CD4-positive, alpha-beta T cell treated with Interleukin-2 at 100 ng/mL for 4 hours (primary cell): ENCODE results near the gene ADAMTSL2.

Experiments used
- DNase-seq: peaks from one replicate; pipeline ENCODE4 v3.0.0-alpha.2; 2020; ENCODE audit warnings: low spot score

Gene ADAMTSL2

DNA sequence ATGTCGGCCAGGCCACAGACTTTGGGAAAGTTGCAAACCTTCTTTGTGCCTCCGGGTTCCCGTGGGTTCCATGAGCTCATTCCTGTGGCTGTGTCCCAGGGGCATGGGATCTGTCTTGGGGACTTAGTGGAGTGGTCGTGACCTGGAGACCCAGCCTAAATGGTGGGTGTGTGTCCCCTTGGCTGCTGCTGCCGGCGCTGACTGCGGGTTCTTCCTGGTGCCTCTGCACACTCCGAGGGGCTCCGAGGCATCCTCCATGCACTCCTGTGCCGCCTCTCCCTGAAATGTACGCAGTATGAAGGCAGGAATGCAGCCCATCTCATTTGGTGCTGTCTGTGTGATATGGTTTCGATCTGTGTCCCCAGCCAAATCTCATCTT, 34.6 kb upstream of the ADAMTSL2 start:
- no peak for DNase-seq

DNA sequence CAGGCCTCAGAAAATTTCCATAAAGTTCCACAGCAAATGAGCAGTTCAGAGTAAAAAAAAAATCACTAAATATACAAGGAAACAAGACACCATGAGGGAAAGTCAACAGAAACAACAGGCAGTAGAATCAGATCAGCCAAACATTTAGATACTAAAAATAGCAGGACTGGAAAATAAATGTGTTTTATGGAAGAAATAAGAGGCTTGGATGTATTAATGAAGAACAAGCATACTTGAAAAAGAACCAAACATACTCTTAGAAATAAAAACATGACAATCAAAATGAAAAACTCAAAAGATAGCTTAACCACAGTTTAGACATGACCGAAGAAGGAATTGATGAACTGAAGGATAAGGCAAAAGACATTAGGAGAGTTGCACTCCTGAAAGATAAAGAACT, 32.4 kb upstream of the ADAMTSL2 start:
- no peak for DNase-seq

DNA sequence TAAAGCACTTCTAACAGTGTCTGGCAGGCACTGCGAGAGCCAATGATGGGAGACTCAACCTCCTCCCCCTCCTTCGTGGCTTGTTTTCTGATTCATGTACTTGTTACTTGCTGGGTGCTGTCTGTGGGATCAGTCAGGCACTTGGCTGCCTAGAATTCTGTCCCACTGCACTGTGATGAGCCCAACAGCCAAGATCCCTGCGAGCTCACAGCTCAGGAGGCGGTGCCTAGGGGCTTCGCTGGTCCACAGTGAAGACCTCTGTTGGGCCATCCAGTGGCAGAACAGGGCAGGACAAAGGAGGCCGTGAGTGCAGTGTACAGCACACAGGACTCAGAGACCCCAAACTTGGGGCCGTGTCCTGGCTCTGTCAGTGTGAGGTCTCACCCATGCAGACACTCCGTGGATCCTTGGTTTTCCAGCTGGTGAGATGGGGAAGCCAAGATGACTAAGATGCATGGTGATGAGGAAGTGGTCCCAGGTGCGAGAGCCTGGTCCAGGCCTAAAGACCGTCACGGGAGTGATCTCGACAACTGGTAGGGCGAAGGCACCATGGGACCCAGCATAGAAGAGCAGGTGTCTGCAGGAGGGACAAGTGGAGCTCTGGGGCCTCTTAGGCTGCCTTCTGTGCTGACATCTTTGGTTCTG, 29.2 kb upstream of the ADAMTSL2 start:
- DNase-seq: no peak

DNA sequence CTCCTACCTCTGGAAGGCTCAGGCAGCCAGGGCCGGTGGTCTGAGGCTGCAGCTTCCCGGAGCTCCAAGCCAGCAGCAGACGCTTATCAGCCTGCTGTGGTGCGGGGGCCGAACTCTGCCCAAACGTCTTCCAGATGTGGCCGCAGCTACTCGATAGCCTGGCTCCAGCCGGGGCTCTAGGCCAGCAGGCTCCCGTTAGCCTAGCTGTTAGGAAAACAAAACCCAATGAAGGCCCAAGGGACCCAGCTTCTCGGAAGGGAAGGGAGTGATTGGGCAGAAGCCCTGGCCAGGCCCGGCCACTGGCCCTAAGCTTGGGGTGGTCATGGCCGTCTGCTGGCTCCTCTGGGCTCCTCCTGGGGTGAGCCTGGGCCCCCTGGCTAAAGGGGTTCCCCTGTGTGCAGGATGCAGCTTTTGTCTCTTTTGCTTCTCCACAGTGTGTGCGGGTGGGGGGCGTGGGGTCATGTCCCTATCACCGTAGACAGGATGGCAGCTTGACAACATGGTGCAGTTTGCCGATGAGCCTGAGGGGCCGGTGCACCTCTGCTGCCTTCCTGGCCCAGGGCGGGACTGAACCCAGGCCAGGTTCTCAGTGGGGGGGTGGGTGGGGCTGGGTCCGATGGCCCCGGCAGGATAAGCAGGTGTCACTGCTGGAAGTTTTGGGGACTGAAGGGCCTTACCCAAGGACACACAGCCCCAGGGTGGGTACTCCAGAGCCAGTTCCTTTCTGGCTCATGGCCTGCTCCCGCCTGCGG, 28.4 kb upstream of the ADAMTSL2 start:
- DNase-seq: no peak

DNA sequence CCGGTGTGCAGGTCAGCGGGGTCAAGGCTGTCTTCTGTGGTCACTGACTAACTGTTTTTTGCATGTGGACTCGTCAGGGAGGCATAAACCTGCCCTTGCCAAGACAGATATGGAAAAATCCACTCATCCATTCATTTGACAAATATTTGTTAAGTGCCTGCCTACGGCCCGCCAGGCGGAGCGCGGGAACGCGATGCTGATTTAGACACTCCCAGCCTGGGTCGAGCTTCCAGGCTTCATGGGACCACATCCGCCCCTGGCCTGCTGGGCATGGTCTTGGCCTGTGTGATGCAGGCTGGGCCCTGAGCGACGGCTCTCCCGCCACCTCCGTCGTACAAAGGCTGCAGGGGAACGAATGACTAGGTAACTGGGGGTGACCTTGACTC, 27.9 kb upstream of the ADAMTSL2 start:
- no peak for DNase-seq

DNA sequence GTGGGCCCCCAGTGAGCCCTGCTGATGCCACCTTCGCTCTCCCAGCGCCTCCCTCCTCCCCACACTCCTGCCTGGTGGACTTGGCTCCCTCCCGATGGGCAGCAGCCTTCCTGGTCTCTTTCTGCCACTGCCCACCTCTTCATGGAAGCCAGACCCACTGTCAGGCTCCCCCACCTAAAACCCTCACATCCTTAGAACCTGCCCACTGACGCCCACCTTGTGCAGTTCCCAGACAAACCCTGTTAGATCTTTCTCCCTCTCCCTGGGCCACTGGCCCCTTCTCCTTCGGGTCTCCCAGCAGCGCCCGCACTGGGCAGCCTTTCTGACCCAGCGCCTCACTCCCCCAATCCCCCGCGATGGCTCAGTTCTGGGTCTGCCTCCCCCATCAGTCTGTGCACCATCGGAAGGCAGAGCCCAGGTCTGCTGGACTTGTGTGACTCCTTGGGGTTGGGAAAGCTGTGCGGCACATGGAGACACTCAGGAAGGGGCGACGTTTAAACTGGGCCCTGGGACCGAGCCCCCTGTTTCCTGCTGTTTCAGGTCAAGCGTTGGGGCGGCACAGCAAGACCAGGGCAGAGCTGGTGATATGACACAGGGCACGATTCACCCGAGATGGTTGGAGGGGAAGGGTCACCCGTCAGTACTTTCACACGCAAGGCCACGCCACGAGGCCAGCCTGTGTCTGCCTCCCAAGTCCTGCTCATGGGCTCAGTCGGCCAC, 27.1 kb upstream of the ADAMTSL2 start:
- no peak for DNase-seq

DNA sequence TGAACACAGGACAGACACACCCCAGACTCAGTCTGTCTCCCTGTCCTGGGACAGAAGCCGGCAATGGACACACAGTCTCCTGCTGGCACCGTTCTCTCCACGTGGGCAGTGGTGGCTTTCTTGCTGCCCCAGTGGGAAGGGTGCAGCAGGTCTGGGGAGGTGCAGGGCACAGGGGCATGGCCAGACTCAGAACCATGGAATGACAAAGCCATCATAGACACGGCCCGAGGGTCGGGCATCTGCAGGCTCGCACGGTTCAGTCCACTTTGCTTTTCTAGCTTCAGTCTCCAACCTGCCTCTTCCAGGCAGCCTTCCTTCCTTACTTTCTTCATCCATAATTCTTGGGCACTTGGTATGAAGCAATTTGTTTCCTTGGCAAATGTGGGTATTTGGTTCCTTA, 26.5 kb upstream of the ADAMTSL2 start:
- DNase-seq: no peak

DNA sequence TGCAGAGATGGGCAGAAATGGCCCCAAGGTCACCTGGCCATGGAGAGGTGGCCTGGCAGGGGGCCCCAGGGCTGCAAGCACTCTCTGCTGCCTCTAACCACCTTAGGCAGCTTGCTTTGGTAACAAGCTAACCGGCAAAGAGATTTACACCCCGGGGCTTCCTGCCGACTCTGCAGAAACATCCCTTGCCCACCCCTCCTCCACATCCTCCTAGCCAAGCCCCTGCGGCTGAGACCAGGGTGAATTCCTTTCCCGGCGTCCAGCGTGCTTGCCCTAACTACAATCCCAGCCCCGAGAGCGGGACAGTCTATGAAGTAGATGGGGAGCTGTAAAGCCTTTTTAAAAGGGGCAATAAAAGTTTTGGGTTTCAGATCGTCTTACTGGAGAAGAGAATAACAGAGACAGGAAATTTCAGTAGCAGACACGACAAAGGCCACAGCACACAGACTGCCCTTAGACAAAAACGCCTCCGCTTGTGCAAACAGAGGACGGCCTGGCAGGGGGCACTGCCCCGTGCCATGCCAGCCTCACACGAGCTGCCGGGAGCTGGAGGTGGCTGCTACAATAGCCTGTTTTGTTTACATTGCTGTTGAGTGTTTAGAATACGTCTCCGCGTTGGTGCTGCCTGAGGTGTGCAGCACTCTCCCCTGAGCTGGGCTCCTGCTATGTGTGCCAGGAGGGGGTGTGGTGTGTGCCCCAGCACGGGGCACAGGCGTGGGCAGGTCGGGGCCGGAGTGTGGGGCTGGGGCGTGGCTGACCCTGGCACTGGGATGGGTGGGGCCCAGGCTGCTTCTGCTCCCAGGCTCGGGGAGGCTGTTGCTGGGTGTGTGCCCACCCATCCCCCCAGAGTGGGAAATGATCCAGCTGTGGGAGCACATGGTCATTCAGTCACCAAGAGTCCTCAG, 25.1 kb upstream of the ADAMTSL2 start:
- peak; percentile 7 for DNase-seq

DNA sequence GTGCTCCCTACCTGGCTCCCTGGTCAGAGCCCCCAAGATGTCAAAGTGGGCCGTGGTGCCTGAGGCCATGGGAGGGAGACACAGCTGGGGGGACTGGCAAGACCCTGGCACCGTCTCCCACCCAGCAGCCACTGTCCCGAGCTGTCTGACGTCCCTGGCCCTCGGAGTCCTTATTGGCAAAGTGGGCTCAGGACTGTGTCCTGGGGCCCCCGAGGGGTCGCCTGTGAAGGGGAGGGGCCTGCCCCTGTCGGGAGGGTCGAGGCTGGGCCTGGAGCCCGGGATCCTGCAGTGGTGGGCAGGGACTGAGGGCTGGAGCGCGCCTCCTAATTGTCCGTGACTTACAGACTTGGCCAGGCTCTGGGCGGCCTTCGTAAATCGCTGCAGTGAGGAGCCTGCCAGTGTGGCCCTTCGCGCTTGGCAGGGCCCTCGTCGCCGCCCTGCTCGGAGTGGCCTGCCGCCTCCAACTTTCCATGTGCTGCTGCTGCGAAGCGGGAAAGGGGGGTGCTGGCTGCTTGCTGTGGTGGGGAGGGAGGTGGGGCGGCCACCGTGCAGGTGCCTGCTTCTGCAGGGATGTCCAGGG, 23.5 kb upstream of the ADAMTSL2 start:
- DNase-seq: no peak

DNA sequence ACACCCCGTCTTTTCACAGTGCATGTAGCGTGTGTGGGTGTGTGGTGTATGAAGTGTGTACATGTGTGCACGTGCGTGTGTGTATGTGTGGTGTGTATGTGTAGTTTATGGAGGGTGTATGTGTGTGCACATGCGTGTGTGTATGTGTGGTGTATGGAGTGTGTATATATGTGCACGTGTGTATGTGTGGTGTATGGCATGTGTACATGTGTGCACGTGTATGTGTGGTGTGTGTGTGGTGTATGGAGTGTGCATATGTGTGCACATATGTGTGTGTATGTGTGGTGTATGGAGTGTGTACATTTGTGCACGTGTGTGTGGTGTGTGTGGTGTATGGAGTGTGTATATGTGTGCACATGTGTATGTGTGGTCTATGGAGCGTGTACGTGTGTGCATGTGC, 22.9 kb upstream of the ADAMTSL2 start:
- DNase-seq: no peak

DNA sequence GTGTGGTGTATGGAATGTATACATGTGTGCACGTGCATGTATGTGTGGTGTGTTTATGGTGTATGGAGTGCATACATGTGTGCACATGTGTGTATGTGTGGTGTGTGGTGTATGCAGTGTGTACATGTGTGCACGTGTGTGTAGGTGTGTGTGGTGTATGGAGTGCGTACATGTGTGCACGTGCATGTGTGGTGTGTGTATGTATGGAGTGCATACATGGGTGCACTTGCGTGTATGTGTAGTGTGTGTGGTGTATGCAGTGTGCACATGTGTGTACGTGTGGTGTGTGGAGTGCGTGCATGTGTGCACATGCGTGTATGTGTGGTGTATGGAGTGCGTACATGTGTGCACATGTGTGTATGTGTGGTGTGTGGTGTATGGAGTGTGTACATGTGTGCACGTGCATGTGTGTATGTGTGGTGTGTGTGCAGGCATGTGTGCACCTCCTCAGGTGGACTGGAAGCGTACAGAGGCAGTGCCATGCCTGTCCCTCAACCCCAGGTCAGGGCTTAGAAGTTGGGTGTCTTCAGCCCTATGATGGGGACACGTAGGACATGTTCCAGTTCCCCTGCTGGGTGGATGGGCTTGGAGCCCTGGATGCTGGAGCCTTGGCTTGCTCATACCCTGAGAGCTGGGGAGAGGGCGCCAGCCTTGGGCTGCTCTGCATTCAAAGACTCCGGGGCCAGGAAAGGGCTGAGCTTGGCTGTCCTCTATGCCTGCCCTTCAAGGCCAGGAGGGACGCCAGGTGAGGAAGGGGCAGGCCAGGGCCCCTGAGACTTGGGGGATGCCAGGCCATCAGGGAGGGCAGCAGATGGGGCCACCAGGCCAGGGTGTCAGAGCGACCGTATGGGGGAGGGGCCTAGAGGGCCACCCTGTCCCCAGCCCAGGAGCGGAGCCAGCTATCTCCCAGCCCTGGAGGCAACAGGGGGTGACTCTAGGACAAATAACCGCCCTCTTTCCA, 22.0 kb upstream of the ADAMTSL2 start:
- no peak for DNase-seq

DNA sequence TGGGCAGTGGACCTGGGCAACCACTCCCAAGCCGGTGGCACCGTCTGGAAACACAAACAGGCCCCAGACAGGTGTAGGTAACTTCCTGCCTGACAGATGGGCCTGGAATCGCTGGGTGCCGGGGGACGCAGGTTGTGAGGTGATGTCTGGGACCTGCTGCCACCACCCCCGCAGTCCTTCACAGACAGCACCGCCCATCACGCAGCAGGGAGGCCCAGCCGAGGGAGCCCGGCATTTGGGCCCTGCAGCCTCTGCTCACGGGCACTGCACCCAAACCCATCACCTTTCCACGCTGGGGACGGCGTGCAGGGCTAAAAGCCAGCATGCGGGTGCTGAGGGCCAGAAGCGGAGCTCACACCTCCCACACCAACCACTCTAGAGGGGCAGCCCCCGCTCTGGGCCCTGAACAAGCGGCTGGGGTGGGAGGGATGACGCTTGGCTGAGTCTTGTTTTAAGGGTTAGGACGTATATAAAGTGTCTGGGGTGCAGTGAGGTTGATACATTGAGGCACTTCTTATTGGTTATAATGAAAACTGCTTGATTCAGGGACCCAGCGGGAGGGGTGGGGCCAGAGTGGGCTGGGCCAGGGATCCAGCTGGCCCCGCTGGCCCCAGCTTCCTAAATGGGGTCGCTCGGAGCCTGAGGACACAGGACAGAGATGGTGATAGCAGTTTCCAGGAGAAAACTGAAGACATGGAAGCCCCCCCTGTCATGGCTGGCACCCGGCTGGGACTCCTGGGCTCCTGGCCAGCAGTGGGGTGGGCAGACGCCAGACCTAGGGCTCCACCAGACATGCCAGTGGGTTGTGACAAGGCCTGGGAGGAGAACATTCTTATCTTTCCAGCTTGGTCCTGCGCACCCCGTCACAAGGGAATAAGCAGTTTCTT, 21.0 kb upstream of the ADAMTSL2 start:
- DNase-seq: no peak

DNA sequence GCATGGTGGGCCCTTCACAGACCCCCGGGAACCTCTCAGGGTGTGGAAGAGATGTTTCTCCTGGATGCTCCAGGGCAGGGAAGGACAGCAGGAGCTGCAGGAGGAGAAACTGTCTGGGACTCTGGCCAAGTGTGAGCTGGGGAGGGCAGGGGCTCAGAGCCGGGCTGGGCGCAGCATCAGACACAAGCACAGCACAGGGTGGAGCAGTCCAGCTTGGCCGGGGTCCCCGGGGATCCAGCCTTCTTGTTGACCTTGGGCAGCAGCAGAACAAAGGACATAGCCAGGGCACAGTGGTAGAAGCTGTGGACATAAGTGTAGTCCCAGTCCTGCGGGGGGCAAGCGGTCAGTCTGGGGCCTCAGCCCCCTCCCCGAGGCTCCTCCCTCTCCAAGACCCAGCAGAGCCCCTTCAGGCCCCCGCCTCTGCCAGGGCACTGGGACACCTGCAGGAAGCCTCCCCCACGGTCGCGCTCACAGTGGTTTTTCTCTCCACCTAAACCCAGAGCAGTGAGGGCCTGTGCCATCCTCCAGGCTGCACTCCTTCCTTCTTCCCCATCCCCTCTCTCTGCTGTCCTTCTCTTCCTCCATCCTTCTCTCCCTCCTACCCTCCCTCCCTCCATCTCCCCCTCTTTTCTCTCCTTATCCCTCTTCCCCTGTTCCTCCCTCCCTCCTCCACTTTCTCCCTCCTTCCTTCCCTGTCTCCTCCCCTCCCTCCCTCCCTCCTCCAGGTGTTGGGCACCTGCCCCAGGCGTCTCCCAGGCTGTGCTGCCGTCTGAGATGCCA, 19.9 kb upstream of the ADAMTSL2 start:
- no peak for DNase-seq

DNA sequence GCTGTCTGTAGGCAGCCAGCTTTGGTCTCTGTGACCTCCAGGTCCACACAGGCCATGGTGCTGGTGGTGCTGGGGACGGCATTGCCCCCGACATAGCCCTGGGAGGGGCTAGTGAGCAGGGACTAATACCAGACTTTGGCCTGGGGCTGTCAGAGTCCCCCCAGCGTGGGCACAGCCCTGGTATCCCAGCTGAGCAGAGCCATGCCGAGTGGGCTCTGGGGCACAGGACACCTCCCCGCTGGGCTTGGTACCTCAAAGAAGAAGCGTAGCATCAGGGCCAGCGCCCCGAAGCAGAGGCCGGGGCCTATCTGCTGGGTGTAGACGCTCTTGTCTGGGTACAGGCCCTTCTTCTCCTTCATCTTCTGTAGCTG, 19.3 kb upstream of the ADAMTSL2 start:
- DNase-seq: no peak

DNA sequence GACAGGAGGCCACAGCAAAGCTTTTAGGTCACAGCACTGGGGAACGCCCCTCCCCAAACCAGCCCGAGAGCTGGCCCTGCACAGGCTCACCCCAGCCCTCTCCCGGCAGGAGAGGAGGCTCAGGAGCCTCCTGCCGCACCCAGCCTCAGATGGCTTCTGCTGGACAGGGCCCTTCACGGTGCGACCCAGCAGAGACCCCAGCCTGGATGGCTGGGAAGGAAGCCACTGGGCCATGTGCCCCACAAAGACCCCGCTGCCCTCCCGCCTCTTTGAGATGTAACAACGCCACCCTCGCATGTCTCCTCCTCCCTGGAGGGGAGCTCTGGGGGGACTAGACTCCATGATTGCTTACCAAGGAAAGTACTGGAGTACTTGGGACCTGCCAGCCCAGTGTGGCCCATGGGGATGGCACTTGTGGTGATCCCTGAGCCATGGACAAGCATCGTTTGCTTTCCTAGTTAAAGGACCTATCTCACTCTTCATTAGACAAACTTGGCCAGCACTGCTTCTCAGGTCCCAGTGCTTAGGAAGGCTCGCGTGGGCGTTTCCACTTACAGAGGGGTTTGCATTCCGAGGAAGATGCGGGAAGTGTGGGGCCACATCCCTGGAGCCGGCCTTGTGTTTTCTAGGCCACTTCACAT, 18.8 kb upstream of the ADAMTSL2 start:
- DNase-seq: no peak

DNA sequence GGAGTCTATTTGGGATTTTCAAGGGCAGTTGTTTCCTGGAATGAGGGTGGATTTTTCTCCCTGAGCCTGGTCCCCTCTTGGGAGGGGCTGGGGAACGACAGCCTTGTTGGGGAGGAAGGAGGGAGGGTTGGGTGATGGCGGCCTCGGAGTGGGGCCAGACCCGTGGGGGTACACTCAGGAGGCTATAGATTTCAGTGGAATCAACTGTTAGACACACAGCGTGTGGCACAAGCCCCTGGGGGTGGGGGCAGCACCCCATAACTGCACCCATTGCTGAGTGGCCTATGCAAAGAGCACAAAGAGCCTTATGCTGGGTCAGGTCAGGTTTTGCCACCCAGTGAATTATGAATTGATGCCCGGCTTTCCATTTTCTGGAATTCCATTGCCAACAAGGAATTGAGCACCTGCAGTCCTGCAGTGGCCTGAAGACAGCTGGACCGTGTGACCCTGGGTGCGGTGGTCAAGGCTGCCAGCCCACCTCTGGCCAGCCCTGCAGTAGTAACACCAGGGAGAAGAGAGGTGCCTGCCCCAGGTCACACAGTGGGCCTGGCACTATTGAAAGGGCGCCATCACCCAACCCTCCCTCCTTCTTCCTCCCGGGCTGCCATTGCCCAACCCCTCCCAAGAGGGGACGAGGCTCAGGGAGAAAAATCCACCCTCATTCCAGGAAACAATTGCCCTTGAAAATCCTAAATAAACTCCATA, 18.1 kb upstream of the ADAMTSL2 start:
- DNase-seq: no peak

DNA sequence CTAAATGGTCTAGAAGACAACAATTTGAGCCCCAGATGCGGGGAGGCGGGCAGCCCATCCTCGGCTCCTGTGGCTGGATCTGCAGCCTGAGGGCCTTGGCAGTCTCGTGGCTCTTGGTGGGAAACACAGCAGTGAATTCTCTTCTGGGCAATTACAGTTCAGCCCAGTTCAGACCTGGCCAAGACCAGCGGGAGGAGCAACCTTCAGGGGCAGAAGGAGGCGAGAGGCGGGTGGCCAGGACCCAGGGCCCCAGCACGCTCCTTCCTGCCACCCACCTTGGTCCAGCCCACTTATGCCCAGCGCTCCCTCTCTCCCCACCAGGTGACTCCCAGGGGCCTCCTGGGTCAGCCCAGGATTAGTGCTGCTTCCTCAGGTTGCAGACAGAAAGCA, 17.5 kb upstream of the ADAMTSL2 start:
- DNase-seq: no peak

DNA sequence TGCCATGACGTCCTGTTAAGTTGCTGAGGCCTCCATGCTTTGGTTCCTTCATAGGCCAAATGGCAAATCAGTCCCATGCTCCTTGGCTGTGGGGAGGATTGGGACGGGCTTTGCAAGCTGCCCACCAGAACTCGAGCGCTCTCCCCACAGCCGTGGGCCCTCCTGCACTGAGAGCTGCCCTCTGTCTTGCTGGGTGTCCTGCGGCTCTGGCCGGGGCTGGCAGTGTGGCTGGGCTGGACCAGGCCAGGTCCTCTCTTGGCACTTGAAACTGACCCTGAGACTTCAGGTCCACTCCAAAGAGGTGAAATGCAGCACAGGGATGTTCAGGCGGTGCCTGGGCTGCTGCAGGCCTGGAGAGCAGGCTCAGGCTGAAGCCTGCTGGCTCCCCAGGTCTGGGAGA, 16.8 kb upstream of the ADAMTSL2 start:
- DNase-seq: no peak
